Erythroblast (primary cell): Measurements from ENCODE around the gene PBX1.

Source experiments
- GATA1 ChIP-seq: IDR thresholded peaks from 2 replicates; pipeline ENCODE4 v1.6.1; 2011; ENCODE audit warnings: low read depth, mild to moderate bottlenecking, control low read depth, low read length, moderate library complexity
- POLR2A ChIP-seq: IDR thresholded peaks from 2 replicates; pipeline ENCODE4 v1.6.1; 2011; ENCODE audit warnings: mild to moderate bottlenecking, low read length

DNA sequence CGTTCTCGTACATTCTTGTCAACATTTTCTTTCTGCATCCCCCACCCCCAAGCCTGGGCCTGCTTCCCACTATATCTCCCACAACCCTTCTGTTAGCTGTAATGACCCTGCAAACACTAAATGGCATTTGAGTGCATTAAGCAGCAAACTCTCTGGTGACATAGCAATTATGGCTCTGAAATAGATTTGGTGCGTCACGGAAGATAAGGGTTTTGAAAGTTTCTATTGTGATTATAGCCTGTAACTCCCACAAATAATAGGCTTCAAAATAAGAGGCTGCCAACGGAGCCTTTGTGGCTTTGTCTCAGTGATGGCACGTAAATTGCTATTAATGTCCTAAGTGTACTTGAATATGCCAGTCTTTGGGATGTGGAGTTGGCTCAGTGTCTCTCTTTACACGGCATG is 277.6 kb downstream of the PBX1 start:
- TF ChIP-seq POLR2A (no peak), GATA1 (no peak)
